IMR-90 (cell line): ENCODE measurements around the gene RIPOR2.

Source experiments
- BHLHE40 ChIP-seq: fragments of 150-350 bp; IDR thresholded peaks from 2 replicates; pipeline ENCODE4 v1.6.1; 2016; ENCODE audit warnings: mild to moderate bottlenecking, low read depth, low read length
- CTCF ChIP-seq: conservative IDR thresholded peaks from 2 replicates; pipeline ENCODE4 v1.5.1; 2012; ENCODE audit warnings: mild to moderate bottlenecking, low read depth, low read length, improper control_type of control experiment
- POLR2A ChIP-seq: IDR thresholded peaks from 2 replicates; pipeline ENCODE4 v1.6.1; 2012; ENCODE audit warnings: mild to moderate bottlenecking, low read depth, low read length

- no peak for TF ChIP-seq CTCF
- TF ChIP-seq BHLHE40, result no peak
- TF ChIP-seq POLR2A, result no peak
These were observed 29.4 kb downstream of the RIPOR2 start for GRCh38 chr6:24906314-24906713.
